ENCODE data around the gene CDC25B.
"Not testable (repeated sequence)": the region's sequence is repeated elsewhere in the genome, so short reads cannot be mapped to it uniquely, and the experiment has no call there.

CDC25B gene

GRCh38 chr20:3839328-3839727 lies 43.2 kb downstream of the CDC25B start:
- DNase-seq = no peak

- not testable (repeated sequence) for DNase-seq
Observed at GRCh38 chr20:3840201-3840600, 44.1 kb downstream of the CDC25B start.

DNA sequence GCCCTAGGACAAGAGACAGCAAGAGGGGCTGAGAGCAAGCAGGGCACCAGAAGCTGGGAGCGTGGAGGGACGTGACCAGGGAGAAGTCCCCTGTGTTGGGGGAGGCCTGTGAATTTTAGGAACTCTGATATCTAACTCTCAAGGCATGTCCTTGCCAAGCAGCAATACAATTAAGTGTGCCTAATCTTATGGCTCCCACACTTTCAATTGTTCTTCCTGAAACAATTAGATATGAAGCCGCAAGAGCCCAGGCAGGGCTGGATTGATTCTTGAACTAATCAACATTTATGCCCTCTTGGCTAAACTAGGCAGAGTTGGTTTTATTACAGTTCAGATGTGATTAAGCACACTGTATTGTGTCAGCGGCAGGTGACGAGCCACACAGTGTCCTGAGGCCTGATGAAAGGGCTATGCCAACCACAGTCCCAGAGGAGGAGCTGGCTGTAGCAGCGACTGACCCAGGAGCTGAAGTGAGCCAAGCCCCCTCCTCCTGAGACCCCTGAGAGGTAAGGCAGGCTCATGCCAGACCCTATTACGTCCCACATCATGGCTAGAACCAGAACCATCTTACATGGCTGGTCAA lies 46.3 kb downstream of the CDC25B start:
- no peak for DNase-seq

DNA sequence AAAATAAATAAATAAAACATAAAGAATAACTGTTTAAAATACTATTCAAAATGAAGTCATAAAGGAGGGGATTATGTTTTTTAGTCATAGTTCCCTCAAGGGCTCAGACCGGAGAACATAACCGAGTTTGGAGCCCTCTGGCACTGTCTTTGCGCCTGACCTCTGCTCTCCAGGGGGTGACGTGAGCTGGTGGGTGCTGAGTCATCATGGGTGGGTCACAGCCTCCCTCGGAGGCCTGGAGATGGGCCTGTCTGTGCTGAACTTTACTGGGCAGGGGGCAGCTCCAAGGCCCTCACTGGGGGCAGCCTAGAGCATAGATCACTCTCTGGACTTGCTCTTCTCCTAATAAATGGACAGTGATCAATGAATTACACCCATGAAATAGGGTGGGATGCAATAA lies 47.4 kb downstream of the CDC25B start:
- no peak for DNase-seq

DNA sequence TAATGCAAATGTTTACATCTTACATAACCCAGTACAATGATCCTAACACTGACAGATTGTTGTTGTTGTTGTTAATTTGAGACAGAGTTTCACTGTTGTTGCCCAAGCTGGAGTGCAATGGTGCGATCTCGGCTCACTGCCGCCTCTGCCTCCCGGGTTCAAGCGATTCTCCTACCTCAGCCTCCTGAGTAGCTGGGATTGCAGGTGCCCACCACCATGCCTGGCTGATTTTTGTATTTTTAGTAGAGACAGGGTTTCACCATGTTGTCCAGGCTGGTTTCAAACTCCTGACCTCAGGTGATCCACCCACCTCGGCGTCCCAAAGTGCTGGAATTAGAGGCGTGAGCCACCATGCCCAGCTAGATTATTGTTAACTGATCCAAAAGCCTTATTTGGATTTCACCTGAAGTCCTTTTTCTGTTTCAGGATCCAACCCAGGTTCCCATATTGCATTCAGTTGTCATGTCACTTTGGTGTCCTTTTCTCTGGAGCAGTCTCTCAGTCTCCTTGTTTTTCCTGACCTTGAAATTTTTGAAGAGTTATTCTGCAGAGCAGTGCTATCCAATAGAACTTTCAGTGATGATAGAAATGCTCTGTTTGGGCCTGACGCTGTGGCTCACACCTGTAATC lies 48.0 kb downstream of the CDC25B start:
- not testable (repeated sequence) for DNase-seq

- DNase-seq = no peak
Observed at GRCh38 chr20:3846378-3846739, 50.2 kb downstream of the CDC25B start.

DNA sequence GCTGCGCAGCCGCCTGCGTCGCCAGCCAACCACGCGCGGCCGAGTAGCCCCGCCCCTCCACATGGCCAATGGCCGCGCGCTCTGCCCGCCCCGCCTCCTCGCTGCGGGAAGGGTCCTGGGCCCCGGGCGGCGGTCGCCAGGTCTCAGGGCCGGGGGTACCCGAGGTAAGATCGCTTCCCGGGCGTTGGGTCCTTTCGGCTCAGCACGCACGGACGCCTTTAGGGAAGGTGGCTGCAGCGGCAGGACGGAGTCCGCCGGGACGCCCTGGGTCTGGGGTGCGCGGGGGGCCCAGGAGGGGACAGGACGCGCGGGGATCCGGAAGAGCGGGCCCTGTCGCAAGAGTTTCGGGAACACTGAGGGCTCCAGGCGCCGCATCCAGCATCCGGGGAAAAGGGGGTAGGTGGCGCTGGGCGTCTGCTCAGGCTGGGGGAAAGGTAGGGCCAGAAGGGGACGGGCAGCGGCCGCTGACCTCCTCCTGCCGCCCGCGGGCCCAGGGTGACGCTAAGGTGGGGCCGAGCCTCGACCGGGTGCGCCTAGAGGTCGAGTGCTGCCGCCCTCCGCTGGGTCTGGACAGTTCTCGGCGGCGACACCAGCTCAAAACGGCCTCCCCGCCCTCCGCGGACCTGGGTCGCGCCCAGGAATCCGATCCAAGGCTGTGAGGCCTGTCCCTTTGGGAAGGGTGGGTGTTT lies 50.8 kb downstream of the CDC25B start, which contains the start of gene MAVS:
Gene MAVS (plus strand): TSS at position 95 of the 689 bp plus-strand sequence. CDS start 7,791 bp downstream, outside the sequence.
- DNase-seq = peak; percentile 75

GRCh38 chr20:3847429-3847940 lies 51.4 kb downstream of the CDC25B start:
- no peak for DNase-seq

DNA sequence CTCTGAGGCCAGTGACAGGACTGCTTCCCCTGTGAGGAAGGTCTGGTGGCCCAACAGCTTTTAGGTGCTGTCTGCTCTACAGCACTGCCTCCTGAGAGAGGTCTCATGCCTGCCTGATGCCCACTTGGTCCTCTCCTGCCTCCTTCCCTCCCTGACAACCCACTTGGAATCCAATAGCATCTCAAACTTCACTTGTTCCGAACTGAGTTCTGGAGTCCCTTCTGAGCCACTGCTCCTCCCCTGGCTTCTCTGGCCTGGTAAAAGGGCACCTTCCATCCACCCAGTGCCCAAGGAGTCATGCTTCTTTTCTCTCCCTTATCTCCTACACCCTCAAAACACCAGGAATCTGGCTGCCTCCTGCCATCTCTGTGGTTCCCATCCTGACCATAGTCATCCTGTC lies 52.5 kb downstream of the CDC25B start:
- DNase-seq = no peak

- DNase-seq = no peak
Observed at GRCh38 chr20:3854462-3854871, 58.4 kb downstream of the CDC25B start.
